ENCODE measurements around the gene PRKD1. TPM values are rescaled to one million over a fixed set of nuclear protein-coding genes. Genes with fewer than 3 reads are reported as not detected.

Gene PRKD1
- total RNA-seq, 1 experiment from 2014 or later: not detected

DNA sequence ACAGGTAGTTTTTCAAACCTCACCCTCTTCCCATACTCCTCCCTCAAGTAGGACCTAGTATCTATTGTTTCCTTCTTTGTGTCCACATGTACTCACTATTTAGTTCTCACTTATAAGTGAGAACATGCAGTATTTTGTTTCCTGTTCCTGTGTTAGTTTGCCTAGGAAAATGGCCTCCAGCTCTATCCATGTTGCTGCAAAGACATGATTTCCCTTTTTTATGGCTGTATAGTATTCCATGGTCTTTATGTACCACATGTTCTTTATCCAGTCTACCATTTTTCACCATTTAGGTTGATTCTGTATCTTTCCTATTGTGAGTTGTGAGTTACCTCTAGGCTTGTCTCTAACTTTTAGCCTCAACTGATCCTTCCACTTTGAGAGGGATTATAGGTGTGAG, 310.7 kb downstream of the PRKD1 start:
- DNase-seq: no peak
- H3K9me2 ChIP-seq (replicated peaks; ENCODE audit: insufficient read depth, low read length): no peaks in the 10 kb centered on the region
- no peak overlapping the region for H3K9ac ChIP-seq (ENCODE audit: low read length)
- H3K4me2 ChIP-seq (ENCODE audit: low read depth, low read length, poor library complexity, severe bottlenecking): no peak overlapping the region
- H3K79me2 ChIP-seq (ENCODE audit: low read length): no peaks in the 10 kb centered on the region
- no peak overlapping the region for H2AFZ ChIP-seq (ENCODE audit: low read length)
- no peak overlapping the region for H3K27ac ChIP-seq (ENCODE audit: low read length)
- no peaks in the 10 kb centered on the region for H3K36me3 ChIP-seq (ENCODE audit: insufficient read depth, low read length)
- H3K4me1 ChIP-seq (ENCODE audit: low read length): no peaks in the 10 kb centered on the region
- H3K27me3 ChIP-seq (ENCODE audit: low read length): no peaks in the 10 kb centered on the region
- peaks cover 43% of the 10 kb centered on the region for H3K9me3 ChIP-seq (ENCODE audit: low read length)
- no peak overlapping the region for H3K4me3 ChIP-seq (ENCODE audit: low read length)
- H4K20me1 ChIP-seq (ENCODE audit: insufficient read depth, low read depth, low read length): no peaks in the 10 kb centered on the region

DNA sequence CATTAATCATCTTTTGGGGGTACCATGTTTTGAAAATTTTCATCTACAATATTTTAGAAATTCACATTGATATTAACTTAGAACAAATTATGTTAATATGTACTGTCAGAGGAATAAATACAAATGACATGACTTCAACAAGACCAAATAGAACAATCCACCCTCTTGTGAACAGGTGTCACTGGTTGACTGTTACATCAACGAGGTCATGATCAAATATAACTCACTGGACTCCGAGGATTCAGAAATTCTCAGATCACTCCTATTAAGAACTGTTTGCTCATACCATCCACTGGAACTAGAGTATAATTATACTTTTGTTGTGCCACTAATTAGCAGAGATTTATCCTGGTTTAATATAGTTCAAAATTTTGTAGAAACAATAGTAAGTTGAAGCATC, 318.8 kb downstream of the PRKD1 start:
- H3K4me2 ChIP-seq (ENCODE audit: low read depth, low read length, poor library complexity, severe bottlenecking): no peak overlapping the region
- H2AFZ ChIP-seq (ENCODE audit: low read length): no peak overlapping the region
- H3K27ac ChIP-seq (ENCODE audit: low read length): no peak overlapping the region
- H4K20me1 ChIP-seq (ENCODE audit: insufficient read depth, low read depth, low read length): no peaks in the 10 kb centered on the region
- no peak overlapping the region for H3K4me3 ChIP-seq (ENCODE audit: low read length)
- no peaks in the 10 kb centered on the region for H3K36me3 ChIP-seq (ENCODE audit: insufficient read depth, low read length)
- no peaks in the 10 kb centered on the region for H3K27me3 ChIP-seq (ENCODE audit: low read length)
- no peak for DNase-seq
- peaks cover 54% of the 10 kb centered on the region for H3K9me3 ChIP-seq (ENCODE audit: low read length)
- no peaks in the 10 kb centered on the region for H3K9me2 ChIP-seq (replicated peaks; ENCODE audit: insufficient read depth, low read length)
- no peaks in the 10 kb centered on the region for H3K79me2 ChIP-seq (ENCODE audit: low read length)
- no peak overlapping the region for H3K9ac ChIP-seq (ENCODE audit: low read length)
- no peaks in the 10 kb centered on the region for H3K4me1 ChIP-seq (ENCODE audit: low read length)

DNA sequence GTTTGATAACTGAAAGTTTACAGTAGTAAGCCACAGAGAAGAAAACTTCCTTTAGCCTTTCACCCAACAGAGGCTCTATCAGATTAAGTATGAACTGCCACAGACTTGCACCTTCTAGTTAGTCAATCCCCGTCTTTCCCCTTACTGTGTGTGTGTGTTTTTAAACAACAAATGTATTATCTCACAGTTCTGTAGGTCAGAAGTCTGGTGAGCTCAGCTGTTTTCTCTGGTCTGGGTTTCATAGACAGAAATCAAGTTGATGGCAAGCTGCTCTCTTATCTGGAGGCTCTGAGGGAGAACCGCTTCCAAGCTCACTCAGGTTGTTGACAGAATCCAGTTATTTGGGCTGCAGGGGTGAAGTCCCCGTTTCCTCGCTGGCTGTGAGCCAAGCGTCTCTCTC, 320.5 kb downstream of the PRKD1 start:
- DNase-seq: no peak
- H3K27ac ChIP-seq (ENCODE audit: low read length): no peak overlapping the region
- peaks cover 51% of the 10 kb centered on the region for H3K9me3 ChIP-seq (ENCODE audit: low read length)
- no peaks in the 10 kb centered on the region for H3K4me1 ChIP-seq (ENCODE audit: low read length)
- H3K4me3 ChIP-seq (ENCODE audit: low read length): no peak overlapping the region
- no peaks in the 10 kb centered on the region for H3K36me3 ChIP-seq (ENCODE audit: insufficient read depth, low read length)
- no peaks in the 10 kb centered on the region for H4K20me1 ChIP-seq (ENCODE audit: insufficient read depth, low read depth, low read length)
- H3K9me2 ChIP-seq (replicated peaks; ENCODE audit: insufficient read depth, low read length): no peaks in the 10 kb centered on the region
- no peak overlapping the region for H3K9ac ChIP-seq (ENCODE audit: low read length)
- no peak overlapping the region for H3K4me2 ChIP-seq (ENCODE audit: low read depth, low read length, poor library complexity, severe bottlenecking)
- H2AFZ ChIP-seq (ENCODE audit: low read length): no peak overlapping the region
- no peaks in the 10 kb centered on the region for H3K27me3 ChIP-seq (ENCODE audit: low read length)
- H3K79me2 ChIP-seq (ENCODE audit: low read length): no peaks in the 10 kb centered on the region

DNA sequence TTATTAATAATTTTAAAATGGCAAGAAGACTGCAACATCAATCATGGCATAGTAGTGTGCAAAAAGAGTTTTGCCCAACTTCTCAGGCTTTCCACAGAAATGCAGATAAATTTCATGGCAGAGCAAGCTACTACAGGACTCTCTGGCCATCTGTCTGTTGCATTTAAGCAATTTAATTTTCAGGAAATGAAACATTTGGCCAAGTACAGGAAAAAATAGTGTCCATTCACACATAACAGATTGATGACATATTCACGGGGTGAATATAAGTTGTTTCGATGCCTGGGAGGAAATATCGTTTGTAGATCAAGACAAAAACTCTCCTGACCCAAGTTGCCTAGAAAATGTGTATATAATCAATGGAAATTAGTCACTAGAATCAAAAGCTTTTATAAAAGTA, 324.0 kb downstream of the PRKD1 start:
- Histone ChIP-seq H3K4me1 (ENCODE audit: low read length) (no peaks in the 10 kb centered on the region), H3K9me3 (ENCODE audit: low read length) (peaks cover 43% of the 10 kb centered on the region), H4K20me1 (ENCODE audit: insufficient read depth, low read depth, low read length) (no peaks in the 10 kb centered on the region), H3K36me3 (ENCODE audit: insufficient read depth, low read length) (no peaks in the 10 kb centered on the region), H3K79me2 (ENCODE audit: low read length) (no peaks in the 10 kb centered on the region), H3K9ac (ENCODE audit: low read length) (no peak overlapping the region), H3K4me2 (ENCODE audit: low read depth, low read length, poor library complexity, severe bottlenecking) (no peak overlapping the region), H3K27me3 (ENCODE audit: low read length) (no peaks in the 10 kb centered on the region), H2AFZ (ENCODE audit: low read length) (no peak overlapping the region), H3K4me3 (ENCODE audit: low read length) (no peak overlapping the region), H3K27ac (ENCODE audit: low read length) (no peak overlapping the region), H3K9me2 (replicated peaks; ENCODE audit: insufficient read depth, low read length) (no peaks in the 10 kb centered on the region)
- no peak for DNase-seq

DNA sequence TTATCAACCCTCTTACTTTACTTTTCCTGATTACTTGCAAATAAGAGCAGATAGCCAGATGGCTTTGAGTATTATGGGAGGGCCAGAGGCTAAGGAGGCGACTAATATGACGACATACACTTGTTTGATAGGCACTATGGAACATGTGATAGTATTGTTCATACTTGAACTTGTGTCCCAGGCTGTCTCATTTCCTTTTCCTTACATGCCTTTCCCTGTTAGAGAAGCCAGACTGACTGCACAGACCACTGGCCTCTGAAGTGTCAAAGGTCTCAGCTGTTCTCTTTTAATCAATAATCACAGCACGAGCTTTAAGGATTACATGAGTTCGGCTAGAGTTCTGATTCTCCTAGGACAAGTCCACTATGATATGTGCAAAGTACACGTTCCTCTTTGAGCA, 326.0 kb downstream of the PRKD1 start:
- Histone ChIP-seq H3K9me2 (replicated peaks; ENCODE audit: insufficient read depth, low read length) (no peaks in the 10 kb centered on the region), H3K4me3 (ENCODE audit: low read length) (no peak overlapping the region), H3K27ac (ENCODE audit: low read length) (no peak overlapping the region), H2AFZ (ENCODE audit: low read length) (no peak overlapping the region), H3K9ac (ENCODE audit: low read length) (no peak overlapping the region), H4K20me1 (ENCODE audit: insufficient read depth, low read depth, low read length) (no peaks in the 10 kb centered on the region), H3K36me3 (ENCODE audit: insufficient read depth, low read length) (no peaks in the 10 kb centered on the region), H3K27me3 (ENCODE audit: low read length) (no peaks in the 10 kb centered on the region), H3K9me3 (ENCODE audit: low read length) (peaks cover 35% of the 10 kb centered on the region), H3K4me2 (ENCODE audit: low read depth, low read length, poor library complexity, severe bottlenecking) (no peak overlapping the region), H3K79me2 (ENCODE audit: low read length) (no peaks in the 10 kb centered on the region), H3K4me1 (ENCODE audit: low read length) (no peaks in the 10 kb centered on the region)
- DNase-seq: no peak

DNA sequence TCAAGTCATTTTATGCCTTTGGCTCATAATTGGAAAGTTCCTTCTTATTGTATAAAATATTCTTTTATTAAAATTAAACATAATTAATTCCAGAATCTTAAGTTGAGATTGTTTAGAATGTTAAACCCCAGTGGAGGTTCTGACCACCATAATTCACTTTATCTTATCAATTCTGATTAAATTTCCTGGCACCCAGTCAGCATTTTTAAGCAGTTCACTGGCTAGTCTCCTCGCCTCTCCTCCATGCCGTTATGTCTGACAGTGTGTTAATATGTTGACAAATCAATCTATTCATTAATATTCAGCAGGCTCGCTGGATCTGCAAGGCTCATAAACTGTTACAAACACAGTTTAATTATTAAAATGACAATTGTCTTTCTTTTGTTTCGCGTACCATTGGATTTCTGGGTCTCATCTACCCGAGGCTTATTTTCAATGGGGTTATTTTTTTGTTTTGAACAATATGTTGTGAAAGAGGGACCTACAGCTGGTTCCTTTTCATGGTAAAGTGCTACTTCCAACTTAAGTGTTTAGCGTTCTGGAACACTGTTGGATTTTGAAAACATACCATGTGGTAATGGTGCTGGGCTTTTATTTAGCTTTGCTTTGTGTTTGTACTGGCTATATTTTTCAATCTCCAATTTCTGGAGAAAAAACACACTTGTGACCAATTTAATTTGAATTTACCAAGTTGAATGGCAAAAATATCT, 339.7 kb downstream of the PRKD1 start:
- Histone ChIP-seq H2AFZ (ENCODE audit: low read length) (no peak overlapping the region), H3K9ac (ENCODE audit: low read length) (no peak overlapping the region), H3K9me3 (ENCODE audit: low read length) (peaks cover 9% of the 10 kb centered on the region), H4K20me1 (ENCODE audit: insufficient read depth, low read depth, low read length) (no peaks in the 10 kb centered on the region), H3K27me3 (ENCODE audit: low read length) (no peaks in the 10 kb centered on the region), H3K36me3 (ENCODE audit: insufficient read depth, low read length) (no peaks in the 10 kb centered on the region), H3K27ac (ENCODE audit: low read length) (no peak overlapping the region), H3K4me1 (ENCODE audit: low read length) (no peaks in the 10 kb centered on the region), H3K79me2 (ENCODE audit: low read length) (no peaks in the 10 kb centered on the region), H3K9me2 (replicated peaks; ENCODE audit: insufficient read depth, low read length) (no peaks in the 10 kb centered on the region), H3K4me3 (ENCODE audit: low read length) (no peak overlapping the region), H3K4me2 (ENCODE audit: low read depth, low read length, poor library complexity, severe bottlenecking) (no peak overlapping the region)
- no peak for DNase-seq

DNA sequence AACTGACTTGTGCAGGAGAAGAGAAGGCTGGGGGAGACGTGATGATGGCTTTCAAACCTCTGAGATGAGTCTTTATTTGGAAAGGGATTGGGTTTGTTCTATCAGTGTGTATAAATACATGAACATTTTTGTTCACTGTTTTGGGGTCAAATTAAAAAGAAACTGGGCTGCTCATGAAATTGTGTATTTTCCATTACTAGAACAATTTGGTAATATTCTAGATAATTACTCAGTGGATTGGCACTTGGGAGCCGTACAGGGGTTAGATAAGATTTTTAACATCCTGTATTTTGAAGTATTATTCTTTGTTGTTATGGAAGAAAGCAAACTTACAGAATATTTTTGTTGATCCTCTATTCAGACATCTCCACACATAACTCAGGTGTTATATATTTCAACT, 340.6 kb downstream of the PRKD1 start:
- no peaks in the 10 kb centered on the region for H3K27me3 ChIP-seq (ENCODE audit: low read length)
- no peaks in the 10 kb centered on the region for H4K20me1 ChIP-seq (ENCODE audit: insufficient read depth, low read depth, low read length)
- no peak for DNase-seq
- H3K36me3 ChIP-seq (ENCODE audit: insufficient read depth, low read length): no peaks in the 10 kb centered on the region
- no peak overlapping the region for H2AFZ ChIP-seq (ENCODE audit: low read length)
- H3K4me2 ChIP-seq (ENCODE audit: low read depth, low read length, poor library complexity, severe bottlenecking): no peak overlapping the region
- H3K4me1 ChIP-seq (ENCODE audit: low read length): no peaks in the 10 kb centered on the region
- no peak overlapping the region for H3K4me3 ChIP-seq (ENCODE audit: low read length)
- peaks cover 13% of the 10 kb centered on the region for H3K9me3 ChIP-seq (ENCODE audit: low read length)
- no peak overlapping the region for H3K9ac ChIP-seq (ENCODE audit: low read length)
- H3K9me2 ChIP-seq (replicated peaks; ENCODE audit: insufficient read depth, low read length): no peaks in the 10 kb centered on the region
- H3K27ac ChIP-seq (ENCODE audit: low read length): no peak overlapping the region
- H3K79me2 ChIP-seq (ENCODE audit: low read length): no peaks in the 10 kb centered on the region

DNA sequence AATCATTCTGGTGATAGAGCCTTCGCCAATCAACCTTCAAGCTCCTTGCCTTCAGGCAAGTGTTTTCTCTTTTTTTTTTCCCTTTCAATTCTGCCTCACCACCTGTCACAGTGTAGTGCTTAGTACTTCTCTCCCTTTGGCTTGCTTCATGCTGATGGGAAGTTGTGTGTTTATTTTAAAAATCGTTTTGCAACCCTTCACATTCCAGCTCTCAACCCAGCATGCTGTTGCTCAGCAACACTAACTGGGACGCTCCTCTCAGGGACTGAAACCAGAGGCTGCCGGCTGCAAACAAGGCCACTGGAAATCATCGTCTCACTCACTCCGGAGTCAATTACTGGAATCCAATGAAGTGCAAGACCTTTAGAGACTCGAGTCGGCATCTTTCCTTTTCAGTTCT, 342.7 kb downstream of the PRKD1 start:
- H3K9ac ChIP-seq (ENCODE audit: low read length): no peak overlapping the region
- H3K79me2 ChIP-seq (ENCODE audit: low read length): no peaks in the 10 kb centered on the region
- DNase-seq: no peak
- no peaks in the 10 kb centered on the region for H4K20me1 ChIP-seq (ENCODE audit: insufficient read depth, low read depth, low read length)
- no peaks in the 10 kb centered on the region for H3K36me3 ChIP-seq (ENCODE audit: insufficient read depth, low read length)
- no peak overlapping the region for H3K4me2 ChIP-seq (ENCODE audit: low read depth, low read length, poor library complexity, severe bottlenecking)
- peaks cover 14% of the 10 kb centered on the region for H3K9me3 ChIP-seq (ENCODE audit: low read length)
- H3K4me1 ChIP-seq (ENCODE audit: low read length): no peaks in the 10 kb centered on the region
- H3K9me2 ChIP-seq (replicated peaks; ENCODE audit: insufficient read depth, low read length): no peaks in the 10 kb centered on the region
- H3K27ac ChIP-seq (ENCODE audit: low read length): no peak overlapping the region
- H3K27me3 ChIP-seq (ENCODE audit: low read length): no peaks in the 10 kb centered on the region
- no peak overlapping the region for H3K4me3 ChIP-seq (ENCODE audit: low read length)
- H2AFZ ChIP-seq (ENCODE audit: low read length): no peak overlapping the region
